Measurements from ENCODE around the gene OSBPL2.

The OSBPL2 gene

DNA sequence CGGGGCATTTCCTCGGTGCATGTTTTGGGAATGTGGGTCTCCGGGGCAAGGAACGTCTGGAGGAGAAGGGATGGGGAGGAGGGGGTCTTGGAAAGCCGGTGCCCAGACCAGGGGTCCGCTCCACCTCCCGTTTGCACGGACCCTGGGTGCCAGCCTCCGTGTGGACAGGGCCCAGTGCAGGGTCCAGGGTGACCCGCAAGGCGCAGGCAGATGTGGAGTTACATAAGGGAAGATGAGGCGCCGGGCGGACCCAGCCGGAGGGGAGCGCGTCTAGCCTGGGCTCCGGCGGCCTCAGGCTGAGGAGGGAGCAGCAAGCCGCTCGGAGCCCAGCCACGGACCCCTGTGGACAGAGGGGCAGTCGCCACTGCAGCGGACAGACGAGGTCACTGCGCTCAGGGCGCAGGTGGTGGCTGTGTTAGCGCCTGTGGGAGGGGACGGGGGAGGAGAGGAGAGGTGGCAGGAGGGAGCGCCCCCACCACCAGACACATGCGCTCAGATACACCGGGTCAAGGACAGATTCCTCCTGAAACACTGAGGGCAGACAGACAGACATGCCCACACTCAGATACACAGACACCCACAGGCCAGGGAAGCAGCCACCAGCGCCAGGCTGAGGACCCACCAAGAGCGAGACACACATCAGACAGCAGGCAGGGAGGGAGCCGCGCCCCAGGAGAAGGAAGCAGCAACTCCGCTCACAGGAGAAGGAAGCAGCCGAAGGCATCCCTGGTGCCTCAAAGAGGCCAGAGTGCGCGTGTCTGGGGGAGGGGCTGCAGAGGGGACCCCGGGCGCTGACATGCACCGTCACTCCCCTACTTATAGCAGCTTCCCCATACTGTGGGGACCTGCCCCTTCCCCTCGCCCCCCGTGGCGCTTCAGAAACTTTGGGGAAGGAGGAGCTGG lies 17.4 kb upstream of the OSBPL2 start (continued):
- TF ChIP-seq, protein P1, sequence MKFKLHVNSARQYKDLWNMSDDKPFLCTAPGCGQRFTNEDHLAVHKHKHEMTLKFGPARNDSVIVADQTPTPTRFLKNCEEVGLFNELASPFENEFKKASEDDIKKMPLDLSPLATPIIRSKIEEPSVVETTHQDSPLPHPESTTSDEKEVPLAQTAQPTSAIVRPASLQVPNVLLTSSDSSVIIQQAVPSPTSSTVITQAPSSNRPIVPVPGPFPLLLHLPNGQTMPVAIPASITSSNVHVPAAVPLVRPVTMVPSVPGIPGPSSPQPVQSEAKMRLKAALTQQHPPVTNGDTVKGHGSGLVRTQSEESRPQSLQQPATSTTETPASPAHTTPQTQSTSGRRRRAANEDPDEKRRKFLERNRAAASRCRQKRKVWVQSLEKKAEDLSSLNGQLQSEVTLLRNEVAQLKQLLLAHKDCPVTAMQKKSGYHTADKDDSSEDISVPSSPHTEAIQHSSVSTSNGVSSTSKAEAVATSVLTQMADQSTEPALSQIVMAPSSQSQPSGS (tag by site-specific recombination; IDR thresholded peaks at IDR 0.05; ENCODE audit: low read depth) = no peak
- TF ChIP-seq ZNF174 (tag by site-specific recombination; IDR thresholded peaks at IDR 0.05) (no peak), ZNF549 (tag by site-specific recombination; IDR thresholded peaks at IDR 0.05) (no peak), SP3 (tag by site-specific recombination; IDR thresholded peaks at IDR 0.05) (no peak), ZNF335 (tag by site-specific recombination; conservative IDR thresholded peaks at IDR 0.05) (peak; percentile 100), ZNF621 (tag by site-specific recombination; IDR thresholded peaks at IDR 0.05) (no peak), GLIS2 (tag by site-specific recombination; IDR thresholded peaks at IDR 0.05) (peak; percentile 64; the same call in 1 of the 2 replicates), HOXC10 (CRISPR knock-in tag; IDR thresholded peaks at IDR 0.05) (no peak), ZNF837 (tag by site-specific recombination; IDR thresholded peaks at IDR 0.05) (no peak), ZNF501 (tag by site-specific recombination; IDR thresholded peaks at IDR 0.05) (no peak), ZNF248 (tag by site-specific recombination; IDR thresholded peaks at IDR 0.05) (no peak), ZFHX2 (tag by site-specific recombination; conservative IDR thresholded peaks at IDR 0.05) (peak; percentile 89), GLIS1 (tag by site-specific recombination; IDR thresholded peaks at IDR 0.05) (no peak), ZNF211 (tag by site-specific recombination; IDR thresholded peaks at IDR 0.05; ENCODE audit: low read depth) (no peak), ZNF274 (IDR thresholded peaks at IDR 0.05; ENCODE audit: low read length) (no peak), ZNF274 (tag by site-specific recombination; IDR thresholded peaks at IDR 0.05; ENCODE audit: borderline replicate concordance) (no peak), SP2 (tag by site-specific recombination; IDR thresholded peaks at IDR 0.05) (0 out of 2 replicates have a peak, but pooled peaks have one; percentile 4), ZNF19 (tag by site-specific recombination; IDR thresholded peaks at IDR 0.05; ENCODE audit: low read depth) (no peak), ZBTB8A (tag by site-specific recombination; IDR thresholded peaks at IDR 0.05) (no peak; the same call in 1 of the 2 replicates), ZNF610 (tag by site-specific recombination; IDR thresholded peaks at IDR 0.05; ENCODE audit: borderline replicate concordance) (no peak), ZNF521 (tag by site-specific recombination; IDR thresholded peaks at IDR 0.05) (no peak)
- TF ChIP-seq, protein P2, sequence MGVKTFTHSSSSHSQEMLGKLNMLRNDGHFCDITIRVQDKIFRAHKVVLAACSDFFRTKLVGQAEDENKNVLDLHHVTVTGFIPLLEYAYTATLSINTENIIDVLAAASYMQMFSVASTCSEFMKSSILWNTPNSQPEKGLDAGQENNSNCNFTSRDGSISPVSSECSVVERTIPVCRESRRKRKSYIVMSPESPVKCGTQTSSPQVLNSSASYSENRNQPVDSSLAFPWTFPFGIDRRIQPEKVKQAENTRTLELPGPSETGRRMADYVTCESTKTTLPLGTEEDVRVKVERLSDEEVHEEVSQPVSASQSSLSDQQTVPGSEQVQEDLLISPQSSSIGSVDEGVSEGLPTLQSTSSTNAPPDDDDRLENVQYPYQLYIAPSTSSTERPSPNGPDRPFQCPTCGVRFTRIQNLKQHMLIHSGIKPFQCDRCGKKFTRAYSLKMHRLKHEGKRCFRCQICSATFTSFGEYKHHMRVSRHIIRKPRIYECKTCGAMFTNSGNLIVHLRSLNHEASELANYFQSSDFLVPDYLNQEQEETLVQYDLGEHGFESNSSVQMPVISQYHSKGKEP (tag by site-specific recombination; IDR thresholded peaks at IDR 0.05) = no peak
- TF ChIP-seq, protein P3, sequence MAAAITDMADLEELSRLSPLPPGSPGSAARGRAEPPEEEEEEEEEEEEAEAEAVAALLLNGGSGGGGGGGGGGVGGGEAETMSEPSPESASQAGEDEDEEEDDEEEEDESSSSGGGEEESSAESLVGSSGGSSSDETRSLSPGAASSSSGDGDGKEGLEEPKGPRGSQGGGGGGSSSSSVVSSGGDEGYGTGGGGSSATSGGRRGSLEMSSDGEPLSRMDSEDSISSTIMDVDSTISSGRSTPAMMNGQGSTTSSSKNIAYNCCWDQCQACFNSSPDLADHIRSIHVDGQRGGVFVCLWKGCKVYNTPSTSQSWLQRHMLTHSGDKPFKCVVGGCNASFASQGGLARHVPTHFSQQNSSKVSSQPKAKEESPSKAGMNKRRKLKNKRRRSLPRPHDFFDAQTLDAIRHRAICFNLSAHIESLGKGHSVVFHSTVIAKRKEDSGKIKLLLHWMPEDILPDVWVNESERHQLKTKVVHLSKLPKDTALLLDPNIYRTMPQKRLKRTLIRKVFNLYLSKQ (tag by site-specific recombination; IDR thresholded peaks at IDR 0.05; ENCODE audit: borderline replicate concordance) = no peak
- TF ChIP-seq, protein P4, sequence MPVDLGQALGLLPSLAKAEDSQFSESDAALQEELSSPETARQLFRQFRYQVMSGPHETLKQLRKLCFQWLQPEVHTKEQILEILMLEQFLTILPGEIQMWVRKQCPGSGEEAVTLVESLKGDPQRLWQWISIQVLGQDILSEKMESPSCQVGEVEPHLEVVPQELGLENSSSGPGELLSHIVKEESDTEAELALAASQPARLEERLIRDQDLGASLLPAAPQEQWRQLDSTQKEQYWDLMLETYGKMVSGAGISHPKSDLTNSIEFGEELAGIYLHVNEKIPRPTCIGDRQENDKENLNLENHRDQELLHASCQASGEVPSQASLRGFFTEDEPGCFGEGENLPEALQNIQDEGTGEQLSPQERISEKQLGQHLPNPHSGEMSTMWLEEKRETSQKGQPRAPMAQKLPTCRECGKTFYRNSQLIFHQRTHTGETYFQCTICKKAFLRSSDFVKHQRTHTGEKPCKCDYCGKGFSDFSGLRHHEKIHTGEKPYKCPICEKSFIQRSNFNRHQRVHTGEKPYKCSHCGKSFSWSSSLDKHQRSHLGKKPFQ (tag by site-specific recombination; IDR thresholded peaks at IDR 0.05) = no peak
- TF ChIP-seq, protein P5, sequence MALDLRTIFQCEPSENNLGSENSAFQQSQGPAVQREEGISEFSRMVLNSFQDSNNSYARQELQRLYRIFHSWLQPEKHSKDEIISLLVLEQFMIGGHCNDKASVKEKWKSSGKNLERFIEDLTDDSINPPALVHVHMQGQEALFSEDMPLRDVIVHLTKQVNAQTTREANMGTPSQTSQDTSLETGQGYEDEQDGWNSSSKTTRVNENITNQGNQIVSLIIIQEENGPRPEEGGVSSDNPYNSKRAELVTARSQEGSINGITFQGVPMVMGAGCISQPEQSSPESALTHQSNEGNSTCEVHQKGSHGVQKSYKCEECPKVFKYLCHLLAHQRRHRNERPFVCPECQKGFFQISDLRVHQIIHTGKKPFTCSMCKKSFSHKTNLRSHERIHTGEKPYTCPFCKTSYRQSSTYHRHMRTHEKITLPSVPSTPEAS (tag by site-specific recombination; IDR thresholded peaks at IDR 0.05) = no peak
- TF ChIP-seq, protein P6, sequence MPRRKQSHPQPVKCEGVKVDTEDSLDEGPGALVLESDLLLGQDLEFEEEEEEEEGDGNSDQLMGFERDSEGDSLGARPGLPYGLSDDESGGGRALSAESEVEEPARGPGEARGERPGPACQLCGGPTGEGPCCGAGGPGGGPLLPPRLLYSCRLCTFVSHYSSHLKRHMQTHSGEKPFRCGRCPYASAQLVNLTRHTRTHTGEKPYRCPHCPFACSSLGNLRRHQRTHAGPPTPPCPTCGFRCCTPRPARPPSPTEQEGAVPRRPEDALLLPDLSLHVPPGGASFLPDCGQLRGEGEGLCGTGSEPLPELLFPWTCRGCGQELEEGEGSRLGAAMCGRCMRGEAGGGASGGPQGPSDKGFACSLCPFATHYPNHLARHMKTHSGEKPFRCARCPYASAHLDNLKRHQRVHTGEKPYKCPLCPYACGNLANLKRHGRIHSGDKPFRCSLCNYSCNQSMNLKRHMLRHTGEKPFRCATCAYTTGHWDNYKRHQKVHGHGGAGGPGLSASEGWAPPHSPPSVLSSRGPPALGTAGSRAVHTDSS (tag by site-specific recombination; IDR thresholded peaks at IDR 0.05) = no peak
- TF ChIP-seq, protein P7, sequence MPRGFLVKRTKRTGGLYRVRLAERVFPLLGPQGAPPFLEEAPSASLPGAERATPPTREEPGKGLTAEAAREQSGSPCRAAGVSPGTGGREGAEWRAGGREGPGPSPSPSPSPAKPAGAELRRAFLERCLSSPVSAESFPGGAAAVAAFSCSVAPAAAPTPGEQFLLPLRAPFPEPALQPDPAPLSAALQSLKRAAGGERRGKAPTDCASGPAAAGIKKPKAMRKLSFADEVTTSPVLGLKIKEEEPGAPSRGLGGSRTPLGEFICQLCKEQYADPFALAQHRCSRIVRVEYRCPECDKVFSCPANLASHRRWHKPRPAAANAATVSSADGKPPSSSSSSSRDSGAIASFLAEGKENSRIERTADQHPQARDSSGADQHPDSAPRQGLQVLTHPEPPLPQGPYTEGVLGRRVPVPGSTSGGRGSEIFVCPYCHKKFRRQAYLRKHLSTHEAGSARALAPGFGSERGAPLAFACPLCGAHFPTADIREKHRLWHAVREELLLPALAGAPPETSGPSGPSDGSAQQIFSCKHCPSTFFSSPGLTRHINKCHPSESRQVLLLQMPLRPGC (tag by site-specific recombination; IDR thresholded peaks at IDR 0.05) = no peak

All from HEK293 (cell line).